WERI-Rb-1 (cell line): ENCODE results near the gene UBXN2A.

Experiments used
- DNase-seq: peaks from one replicate; pipeline ENCODE4 v3.0.0-alpha.2; 2020
- H3K27ac ChIP-seq: fragments of 250-450 bp; sonication (Bioruptor Pico); 2 replicates; pipeline ENCODE4 v1.5.1; 2020; ENCODE audit warnings: mild to moderate bottlenecking, moderate library complexity
- H3K27me3 ChIP-seq: fragments of 250-450 bp; sonication (Bioruptor Pico); 2 replicates; pipeline ENCODE4 v1.5.1; 2021; ENCODE audit warnings: mild to moderate bottlenecking, low read depth, moderate library complexity; ENCODE audit not compliant: insufficient read depth, severe bottlenecking
- H3K36me3 ChIP-seq: fragments of 250-450 bp; sonication (Bioruptor Pico); 2 replicates; pipeline ENCODE4 v1.5.1; 2020; ENCODE audit warnings: mild to moderate bottlenecking, moderate library complexity
- H3K4me3 ChIP-seq: 2 replicates; pipeline ENCODE4 v1.5.1; 2011; ENCODE audit warnings: low read depth, mild to moderate bottlenecking, control low read depth, low read length
- H3K9me3 ChIP-seq: fragments of 250-450 bp; sonication (Bioruptor Pico); 2 replicates; pipeline ENCODE4 v1.5.1; 2021; ENCODE audit warnings: mild to moderate bottlenecking, moderate library complexity; ENCODE audit not compliant: severe bottlenecking
- CTCF ChIP-seq: IDR thresholded peaks from 2 replicates; pipeline ENCODE4 v1.5.1; 2011; ENCODE audit warnings: low read depth, mild to moderate bottlenecking, control low read depth, inconsistent platforms, low read length

UBXN2A gene

GRCh38 chr2:24045511-24046508, 105.5 kb downstream of the UBXN2A start:
- DNase-seq: no peak
- Histone ChIP-seq H3K36me3 (peaks cover 11% of the 10 kb centered on the region), H3K9me3 (peaks cover 4% of the 10 kb centered on the region), H3K4me3 (peak overlapping the region; percentile 94), H3K27ac (no peak overlapping the region), H3K27me3 (no peaks in the 10 kb centered on the region)
- no peak for TF ChIP-seq CTCF

- peak overlapping the region; percentile 94 for H3K4me3 ChIP-seq
- H3K27ac ChIP-seq: peak overlapping the region; percentile 76
- no peak for TF ChIP-seq CTCF
- DNase-seq: no peak
- peaks cover 4% of the 10 kb centered on the region for H3K9me3 ChIP-seq
- no peaks in the 10 kb centered on the region for H3K27me3 ChIP-seq
- H3K36me3 ChIP-seq: peaks cover 11% of the 10 kb centered on the region
These were observed 106.3 kb downstream of the UBXN2A start for GRCh38 chr2:24046599-24046929.

- TF ChIP-seq CTCF: no peak
- Histone ChIP-seq H3K36me3 (peaks cover 8% of the 10 kb centered on the region), H3K4me3 (peak within 1 kb of the TSS; percentile 94), H3K9me3 (peaks cover 4% of the 10 kb centered on the region), H3K27ac (peak within 1 kb of the TSS; percentile 76), H3K27me3 (no peaks in the 10 kb centered on the region)
- peak; percentile 99 for DNase-seq
These were observed 106.9 kb downstream of the UBXN2A start, which contains the start of gene WDCP for GRCh38 chr2:24046930-24047702. TSS of gene WDCP (minus strand) at chr2:24047391. CDS start at chr2:24039494, 7,897 bp downstream.

- Histone ChIP-seq H3K9me3 (peaks cover 4% of the 10 kb centered on the region), H3K27ac (peak overlapping the region; percentile 67), H3K27me3 (no peaks in the 10 kb centered on the region), H3K36me3 (peaks cover 8% of the 10 kb centered on the region), H3K4me3 (peak overlapping the region; percentile 40)
- TF ChIP-seq CTCF: no peak
- no peak for DNase-seq
These were observed 107.4 kb downstream of the UBXN2A start for GRCh38 chr2:24047703-24048033.

- TF ChIP-seq CTCF: no peak
- no peak overlapping the region for H3K27ac ChIP-seq
- no peaks in the 10 kb centered on the region for H3K9me3 ChIP-seq
- H3K36me3 ChIP-seq: no peaks in the 10 kb centered on the region; the same call in 1 of the 2 replicates
- no peak overlapping the region for H3K4me3 ChIP-seq
- no peak for DNase-seq
- no peaks in the 10 kb centered on the region for H3K27me3 ChIP-seq
These were observed 108.7 kb downstream of the UBXN2A start for GRCh38 chr2:24048769-24049484.
